PFSK-1 (cell line): ENCODE results near the gene SMCO3.
A peak's percentile ranks its signal among the peaks of the same experiment; 100 is the strongest.

Experiments used
- FOXP2 ChIP-seq: optimal IDR thresholded peaks from 2 replicates; pipeline ENCODE3; 2011; ENCODE audit warnings: borderline replicate concordance, control low read depth, inconsistent platforms; ENCODE audit not compliant: insufficient read depth; ENCODE audit errors: extremely low read length, extremely low read depth
- POLR2AphosphoS5 ChIP-seq: IDR thresholded peaks from 2 replicates; pipeline ENCODE4 v1.6.1; 2012; ENCODE audit warnings: low read depth, mild to moderate bottlenecking, control low read depth, low read length, moderate library complexity
- SIN3A ChIP-seq: IDR thresholded peaks from 2 replicates; pipeline ENCODE4 v1.6.1; 2012; ENCODE audit warnings: mild to moderate bottlenecking, low read length, moderate library complexity, borderline replicate concordance; ENCODE audit not compliant: insufficient read depth
- TAF1 ChIP-seq: IDR thresholded peaks from 2 replicates; pipeline ENCODE4 v1.6.1; 2012; ENCODE audit warnings: low read length, control low read depth, borderline replicate concordance; ENCODE audit not compliant: insufficient read depth
- TF ChIP-seq, protein P1 (sequence below), 2 experiments: IDR thresholded peaks; 2 replicates each; pipeline versions ENCODE4 v1.6.1 to v1.8.0; 2011 to 2012; ENCODE audit warnings: low read depth in 2 of 2, low read length in 2 of 2, control low read depth in 1 of 2, inconsistent platforms in 1 of 2, mild to moderate bottlenecking in 1 of 2, moderate library complexity in 1 of 2; ENCODE audit not compliant: insufficient read depth in 1 of 2

Gene SMCO3

DNA sequence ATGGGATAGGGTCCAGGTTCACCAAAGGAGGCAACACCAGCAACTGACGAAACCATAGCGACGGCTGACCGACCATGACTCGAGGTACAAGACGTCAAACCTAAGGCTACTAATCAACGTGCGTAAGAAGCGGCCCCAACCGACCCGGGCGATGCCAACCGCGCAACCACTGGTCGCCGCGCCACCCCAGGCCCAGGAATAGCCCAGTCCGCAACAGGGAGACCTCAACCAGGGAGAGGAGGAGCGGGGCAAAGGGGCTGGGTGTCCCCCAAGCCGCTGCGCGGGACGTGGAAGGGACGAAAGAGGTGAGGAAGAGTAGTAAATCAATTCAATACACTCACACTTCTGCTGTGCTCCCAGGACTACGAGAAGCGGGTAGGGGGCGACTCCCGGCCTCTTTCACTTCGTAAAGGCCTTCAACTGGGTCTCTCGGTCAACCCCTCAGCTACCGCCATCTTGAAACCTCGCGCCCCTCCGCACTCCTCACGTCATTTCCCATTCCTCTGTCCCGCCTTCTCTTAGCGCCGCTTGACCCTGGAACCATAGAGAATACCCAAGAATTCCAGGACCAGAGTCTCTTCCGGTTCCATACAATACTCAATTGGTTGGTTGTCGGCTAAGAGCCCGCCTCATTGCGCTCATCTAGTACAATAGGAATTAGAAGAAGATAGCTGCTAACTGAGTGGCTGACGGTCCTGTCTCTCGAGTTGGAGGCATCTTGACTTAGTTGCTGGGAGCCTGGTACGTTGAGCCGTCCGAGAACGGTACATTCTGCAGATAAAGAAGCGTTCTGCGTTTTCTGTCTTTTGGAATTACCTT lies 10.8 kb downstream of the SMCO3 start, which contains the start of the genes C12orf60 and WBP11:
Gene C12orf60, plus strand, starts transcription at position 660 of the 819 bp plus-strand sequence. CDS start 19,266 bp downstream, outside the sequence.
Gene WBP11, minus strand, starts transcription at position 468 of the 819 bp plus-strand sequence. CDS start 2,095 bp downstream, outside the sequence.
- peak; percentile 95 for TF ChIP-seq TAF1
- peak; percentile 42; the same call in 1 of the 2 replicates for TF ChIP-seq SIN3A
- peak; percentile 92 for TF ChIP-seq POLR2AphosphoS5
- TF ChIP-seq, protein P1, sequence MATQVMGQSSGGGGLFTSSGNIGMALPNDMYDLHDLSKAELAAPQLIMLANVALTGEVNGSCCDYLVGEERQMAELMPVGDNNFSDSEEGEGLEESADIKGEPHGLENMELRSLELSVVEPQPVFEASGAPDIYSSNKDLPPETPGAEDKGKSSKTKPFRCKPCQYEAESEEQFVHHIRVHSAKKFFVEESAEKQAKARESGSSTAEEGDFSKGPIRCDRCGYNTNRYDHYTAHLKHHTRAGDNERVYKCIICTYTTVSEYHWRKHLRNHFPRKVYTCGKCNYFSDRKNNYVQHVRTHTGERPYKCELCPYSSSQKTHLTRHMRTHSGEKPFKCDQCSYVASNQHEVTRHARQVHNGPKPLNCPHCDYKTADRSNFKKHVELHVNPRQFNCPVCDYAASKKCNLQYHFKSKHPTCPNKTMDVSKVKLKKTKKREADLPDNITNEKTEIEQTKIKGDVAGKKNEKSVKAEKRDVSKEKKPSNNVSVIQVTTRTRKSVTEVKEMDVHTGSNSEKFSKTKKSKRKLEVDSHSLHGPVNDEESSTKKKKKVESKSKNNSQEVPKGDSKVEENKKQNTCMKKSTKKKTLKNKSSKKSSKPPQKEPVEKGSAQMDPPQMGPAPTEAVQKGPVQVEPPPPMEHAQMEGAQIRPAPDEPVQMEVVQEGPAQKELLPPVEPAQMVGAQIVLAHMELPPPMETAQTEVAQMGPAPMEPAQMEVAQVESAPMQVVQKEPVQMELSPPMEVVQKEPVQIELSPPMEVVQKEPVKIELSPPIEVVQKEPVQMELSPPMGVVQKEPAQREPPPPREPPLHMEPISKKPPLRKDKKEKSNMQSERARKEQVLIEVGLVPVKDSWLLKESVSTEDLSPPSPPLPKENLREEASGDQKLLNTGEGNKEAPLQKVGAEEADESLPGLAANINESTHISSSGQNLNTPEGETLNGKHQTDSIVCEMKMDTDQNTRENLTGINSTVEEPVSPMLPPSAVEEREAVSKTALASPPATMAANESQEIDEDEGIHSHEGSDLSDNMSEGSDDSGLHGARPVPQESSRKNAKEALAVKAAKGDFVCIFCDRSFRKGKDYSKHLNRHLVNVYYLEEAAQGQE (IDR thresholded peaks at IDR 0.05; ENCODE audit: insufficient read depth in 1 of 2, low read depth in 2 of 2, low read length in 2 of 2): peak in 1 of 2 experiments; percentile 52; a peak in 1 of 4 replicates
- TF ChIP-seq FOXP2: no peak

- TF ChIP-seq SIN3A (no peak), TAF1 (no peak), FOXP2 (no peak), POLR2AphosphoS5 (no peak)
- TF ChIP-seq, protein P1 (IDR thresholded peaks at IDR 0.05; ENCODE audit: insufficient read depth in 1 of 2, low read depth in 2 of 2, low read length in 2 of 2): no peak
Observed at GRCh38 chr12:14802721-14803010, 11.3 kb downstream of the SMCO3 start.

GRCh38 chr12:14802247-14802646 lies 11.7 kb downstream of the SMCO3 start:
- TF ChIP-seq, protein P1 (IDR thresholded peaks at IDR 0.05; ENCODE audit: insufficient read depth in 1 of 2, low read depth in 2 of 2, low read length in 2 of 2): no peak
- no peak for TF ChIP-seq POLR2AphosphoS5
- no peak for TF ChIP-seq SIN3A
- no peak for TF ChIP-seq FOXP2
- no peak for TF ChIP-seq TAF1

DNA sequence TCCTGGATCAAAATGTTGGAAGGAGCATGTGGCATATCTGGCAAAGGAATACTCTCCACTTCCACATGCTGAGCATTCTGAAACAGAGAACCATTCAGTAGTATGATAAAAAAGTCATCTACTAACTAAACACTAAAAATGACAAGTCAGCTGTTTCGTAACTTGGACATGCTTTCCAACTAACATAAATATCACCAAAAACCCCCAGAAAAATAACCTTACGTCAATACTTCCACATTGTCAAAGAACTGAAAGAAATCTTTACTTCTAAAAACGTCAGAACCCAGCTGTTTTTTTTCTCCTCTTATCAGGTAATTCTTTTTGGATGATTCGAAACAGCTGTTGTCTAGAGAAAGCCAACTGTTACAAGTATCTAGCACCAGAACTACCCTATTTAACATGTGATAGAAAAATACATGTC lies 18.9 kb downstream of the SMCO3 start:
- TF ChIP-seq, protein P1 (IDR thresholded peaks at IDR 0.05; ENCODE audit: insufficient read depth in 1 of 2, low read depth in 2 of 2, low read length in 2 of 2): no peak
- TF ChIP-seq FOXP2: no peak
- TF ChIP-seq SIN3A: no peak
- no peak for TF ChIP-seq POLR2AphosphoS5
- no peak for TF ChIP-seq TAF1
